Medulla oblongata (tissue), 1 donor: Measurements from ENCODE around the gene TRIM67.
A peak's percentile ranks its signal among the peaks of the same experiment; 100 is the strongest.
"Not testable (repeated sequence)": the region's sequence is repeated elsewhere in the genome, so short reads cannot be mapped to it uniquely, and the experiment has no call there.

Experiments used
- DNase-seq: peaks from one replicate; pipeline ENCODE4 v3.0.0-alpha.2; 2015; ENCODE audit errors: extremely low spot score

The TRIM67 gene

DNA sequence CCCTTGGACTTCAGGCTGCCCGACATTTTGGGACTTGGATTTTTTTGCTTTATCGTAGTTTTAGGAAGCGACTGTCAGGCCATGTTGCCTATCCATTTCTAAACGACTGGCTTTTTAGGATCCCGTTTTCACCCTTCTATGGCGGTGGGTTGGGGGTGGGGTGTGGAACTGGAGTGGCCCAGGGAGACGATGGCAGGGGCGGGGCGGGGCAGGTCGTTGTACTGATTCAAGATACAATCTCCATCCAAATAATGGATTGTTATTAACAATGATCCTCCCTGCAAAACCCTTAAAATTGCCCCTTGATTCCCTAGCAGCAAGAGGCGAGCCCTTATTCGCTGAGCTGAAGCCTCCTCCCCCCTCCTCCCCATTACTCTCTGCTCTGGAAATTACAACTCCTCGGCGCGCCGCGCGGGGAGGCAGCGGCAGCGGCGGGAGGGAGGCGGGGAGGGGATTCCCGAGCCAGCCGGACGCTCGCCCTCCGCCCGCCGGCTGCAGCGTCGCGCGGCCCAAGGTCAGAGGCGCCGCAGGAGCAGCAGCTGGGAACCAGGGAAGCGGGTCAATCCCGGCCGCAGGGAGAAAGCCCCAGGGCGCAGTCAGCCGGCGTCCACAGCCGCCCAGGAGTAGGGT lies at the start of gene TRIM67:
Gene TRIM67, plus strand, starts transcription at position 392 of the 630 bp plus-strand sequence. CDS start 912 bp downstream, outside the sequence.
- DNase-seq: peak; percentile 18

DNA sequence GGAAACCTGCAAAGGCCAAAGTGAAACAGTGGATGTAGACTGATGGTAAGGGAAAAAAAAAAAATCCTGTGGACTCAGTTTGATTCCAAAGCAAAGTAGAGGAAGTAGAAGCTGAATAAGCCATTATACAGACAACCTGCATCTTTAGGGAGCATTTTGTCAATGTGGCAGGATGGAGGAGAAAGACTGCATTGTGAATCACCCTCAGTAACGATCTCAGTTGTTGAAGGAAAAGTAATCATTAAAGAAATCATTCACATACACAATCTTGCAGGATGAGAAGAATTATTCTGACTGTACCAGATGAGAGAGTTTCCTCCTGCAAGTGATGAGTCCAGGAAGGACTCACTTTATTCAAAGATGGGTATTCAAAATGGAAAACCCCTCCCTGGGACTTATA lies 45.1 kb upstream of the TRIM67 start:
- DNase-seq: no peak

DNA sequence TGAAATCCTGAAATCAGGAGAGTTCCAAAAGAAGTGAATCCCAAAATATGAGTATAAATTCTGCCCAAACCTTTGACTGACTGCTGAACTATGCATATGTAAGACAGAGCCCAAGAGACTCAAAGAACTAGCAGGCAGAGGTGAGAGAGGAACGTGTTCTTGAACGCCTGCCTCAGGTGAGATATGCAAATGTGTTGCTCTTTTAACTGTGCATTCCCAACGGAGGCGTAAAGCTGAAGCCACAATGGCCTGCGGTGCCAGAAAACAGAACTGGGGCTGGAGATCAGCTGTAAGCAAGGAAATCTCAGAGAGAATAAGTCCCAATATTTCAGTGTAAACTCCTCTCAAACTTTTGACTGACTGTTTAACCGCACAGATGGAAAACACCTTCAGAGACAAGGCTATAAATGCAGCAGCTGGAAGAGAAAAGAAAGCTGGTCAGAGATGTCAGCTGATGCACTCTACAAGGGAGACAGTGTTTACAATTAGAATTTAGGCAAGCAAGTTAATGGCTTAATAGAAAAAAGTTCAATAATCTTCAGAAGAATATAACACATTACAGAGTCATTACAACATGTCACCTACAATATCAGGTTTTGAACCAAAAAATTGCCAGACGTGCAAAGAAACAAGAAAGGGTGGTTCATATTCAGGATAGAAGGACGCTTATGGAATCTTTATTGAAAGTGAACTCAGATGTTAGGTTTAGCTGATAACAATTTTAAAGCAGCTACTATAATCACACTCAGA lies 43.0 kb upstream of the TRIM67 start:
- DNase-seq: no peak

DNA sequence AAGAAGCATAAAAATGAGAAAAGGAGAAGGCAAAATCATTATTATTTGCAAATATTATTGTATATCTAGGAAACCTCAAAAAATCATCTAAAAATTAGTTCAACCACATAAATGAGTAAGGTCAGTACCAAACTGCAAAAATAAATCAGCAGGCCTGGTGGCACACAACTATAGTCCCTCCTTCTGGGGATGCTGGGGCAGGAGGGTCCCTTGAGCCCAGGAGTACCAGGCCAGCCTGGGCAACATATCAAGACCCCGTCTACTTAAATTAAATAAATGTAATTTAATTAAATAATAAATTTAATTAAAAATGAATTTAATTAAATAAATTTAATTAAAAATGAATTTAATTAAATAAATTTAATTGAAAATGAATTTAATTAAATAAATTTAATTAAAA lies 40.3 kb upstream of the TRIM67 start:
- no peak for DNase-seq

DNA sequence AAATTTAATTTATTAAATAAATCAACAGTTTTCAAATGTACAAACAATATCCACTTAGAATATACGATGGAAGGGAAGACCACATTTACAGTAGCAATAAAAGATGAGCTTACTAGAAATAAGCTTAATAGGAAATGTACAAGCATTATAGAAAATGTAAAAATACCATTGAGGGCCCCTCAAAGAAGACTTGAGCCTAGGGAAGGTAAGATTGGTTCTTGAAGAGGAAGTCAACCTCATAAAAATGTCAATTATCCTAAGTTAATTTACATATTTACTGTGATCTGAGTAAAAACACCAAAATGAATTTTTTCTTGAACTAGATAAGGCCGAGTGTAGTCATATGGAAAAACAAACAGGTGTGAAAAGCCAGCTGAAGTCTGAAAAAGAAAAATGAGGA lies 39.7 kb upstream of the TRIM67 start:
- no peak for DNase-seq

DNA sequence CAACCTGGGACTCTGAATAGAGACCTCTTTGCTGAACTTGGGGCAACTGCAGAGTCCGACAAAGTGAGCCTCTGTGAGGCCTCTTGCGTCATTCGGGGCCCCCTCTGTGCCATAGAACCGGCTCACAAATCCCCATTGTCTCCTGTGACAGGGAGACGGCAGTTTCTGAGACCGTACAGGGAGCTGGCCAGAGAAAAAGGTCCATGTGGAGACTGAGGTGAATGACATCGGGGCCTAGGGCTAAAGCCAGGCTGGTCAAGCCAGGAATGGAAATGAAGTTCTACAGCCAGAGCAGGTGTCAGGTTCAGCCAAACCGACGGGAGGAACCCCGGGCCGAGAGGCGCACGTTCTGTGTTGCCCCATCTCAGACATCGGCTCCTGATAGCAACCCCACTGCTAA lies 37.1 kb upstream of the TRIM67 start:
- peak; percentile 69 for DNase-seq

DNA sequence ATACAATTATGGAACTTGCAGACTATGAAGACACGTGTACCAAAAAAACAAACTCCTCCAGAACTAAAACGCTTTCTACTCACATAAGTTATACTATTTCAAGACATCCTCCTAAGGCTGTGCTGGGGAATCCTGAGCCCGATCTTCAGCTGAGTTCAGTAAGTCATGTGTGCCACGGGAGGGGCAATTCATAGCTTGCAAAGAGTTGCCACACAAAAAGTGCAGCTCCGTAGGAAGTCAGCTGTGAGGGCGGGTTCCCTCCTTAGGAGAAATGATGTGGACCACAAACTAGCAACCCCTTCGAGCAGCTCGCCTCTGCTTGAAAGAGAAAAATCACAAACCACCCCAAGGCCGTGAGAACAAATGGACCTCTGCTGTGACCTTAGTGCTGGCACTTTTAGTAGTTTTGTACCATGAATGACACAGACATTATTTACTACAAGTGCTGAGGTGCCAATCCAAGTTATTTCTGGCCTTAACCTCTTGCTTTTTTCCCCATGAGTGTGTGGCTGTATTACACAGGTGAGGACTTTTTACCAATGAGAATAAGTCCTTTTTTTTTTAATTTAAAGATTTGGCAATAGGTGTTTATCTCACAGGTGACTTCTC lies 35.8 kb upstream of the TRIM67 start:
- DNase-seq: no peak

DNA sequence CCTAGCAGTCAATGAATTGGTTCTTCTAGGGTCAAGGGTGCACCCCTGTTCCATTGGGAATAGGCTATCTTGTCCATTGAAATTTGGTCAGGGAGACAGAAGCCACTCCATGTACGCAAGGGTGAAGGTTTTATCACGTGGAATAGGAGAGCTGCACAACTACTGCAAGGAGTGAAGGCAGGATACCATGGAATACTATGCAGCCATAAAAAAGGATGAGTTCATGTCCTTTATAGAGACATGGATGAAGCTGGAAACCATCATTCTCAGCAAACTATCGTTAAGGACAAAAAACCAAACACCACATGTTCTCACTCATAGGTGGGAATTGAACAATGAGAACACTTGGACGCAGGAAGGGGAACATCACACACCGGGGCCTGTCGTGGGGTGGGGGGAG lies 34.8 kb upstream of the TRIM67 start:
- not testable (repeated sequence) for DNase-seq

DNA sequence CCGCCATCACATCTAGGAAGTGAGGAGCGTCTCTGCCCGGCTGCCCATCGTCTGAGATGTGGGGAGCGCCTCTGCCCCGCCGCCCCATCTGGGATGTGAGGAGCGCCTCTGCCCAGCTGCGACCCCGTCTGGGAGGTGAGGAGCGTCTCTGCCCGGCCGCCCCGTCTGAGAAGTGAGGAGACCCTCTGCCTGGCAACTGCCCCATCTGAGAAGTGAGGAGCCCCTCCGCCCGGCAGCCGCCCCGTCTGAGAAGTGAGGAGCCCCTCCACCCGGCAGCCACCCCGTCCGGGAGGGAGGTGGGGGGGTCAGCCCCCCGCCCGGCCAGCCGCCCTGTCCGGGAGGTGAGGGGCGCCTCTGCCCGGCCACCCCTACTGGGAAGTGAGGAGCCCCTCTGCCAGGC lies 33.4 kb upstream of the TRIM67 start:
- DNase-seq: not testable (repeated sequence)

DNA sequence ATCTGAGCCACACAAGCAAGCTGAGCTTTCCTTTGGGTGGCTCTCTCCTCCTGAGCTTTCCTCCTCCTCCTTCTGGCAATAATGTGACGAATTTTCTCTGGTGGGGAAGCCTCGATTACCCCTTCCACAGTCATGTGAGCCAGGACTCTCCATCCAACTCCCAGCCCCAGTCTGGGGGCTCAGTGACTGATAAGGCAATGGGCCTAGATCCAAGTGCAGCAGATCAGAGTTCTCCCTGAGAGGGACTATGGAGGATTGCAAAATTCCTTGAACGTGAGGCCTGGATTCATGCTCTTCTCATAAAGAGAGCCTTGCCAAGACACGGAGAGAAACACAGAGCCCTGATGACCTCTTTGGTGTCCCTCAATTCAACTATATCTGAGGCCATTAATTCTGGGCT lies 31.3 kb upstream of the TRIM67 start:
- DNase-seq: no peak

DNA sequence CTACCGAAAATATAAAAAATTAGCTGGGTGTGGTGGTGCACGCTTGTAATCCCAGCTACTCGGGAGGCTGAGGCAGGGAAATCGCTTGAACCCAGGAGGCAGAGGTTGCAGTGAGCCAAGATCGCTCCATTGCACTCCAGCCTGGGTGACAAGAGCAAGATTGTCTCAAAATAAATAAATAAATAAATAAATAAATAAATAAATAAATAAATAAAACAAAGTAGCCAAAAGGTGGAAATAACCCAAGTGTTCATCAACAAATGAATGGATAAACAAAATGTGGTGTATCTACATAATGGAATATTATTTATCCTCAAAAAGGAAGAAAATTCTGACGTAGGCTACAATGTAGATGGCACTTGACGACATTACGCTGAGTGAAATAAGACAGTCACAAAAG lies 29.3 kb upstream of the TRIM67 start:
- DNase-seq: not testable (repeated sequence)

DNA sequence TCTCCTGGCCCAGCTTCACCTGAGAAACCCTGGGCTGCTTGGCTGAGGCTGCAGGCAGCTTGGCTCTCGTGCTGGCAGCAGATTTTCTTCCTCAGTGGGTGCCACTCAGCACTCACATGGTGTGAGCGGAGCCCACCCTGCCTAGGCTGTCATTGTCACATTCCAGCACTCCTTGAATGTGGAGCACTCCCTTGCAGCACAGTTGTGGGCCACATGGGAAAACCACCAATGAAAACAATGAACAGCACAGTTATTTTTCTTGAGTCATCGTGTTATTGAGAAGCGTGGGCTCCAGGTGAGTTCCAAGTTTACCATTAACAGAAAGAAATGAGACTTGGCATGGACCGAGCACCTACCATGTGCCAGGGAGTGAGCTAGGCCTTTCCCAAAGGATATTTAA lies 27.2 kb upstream of the TRIM67 start:
- DNase-seq: no peak

DNA sequence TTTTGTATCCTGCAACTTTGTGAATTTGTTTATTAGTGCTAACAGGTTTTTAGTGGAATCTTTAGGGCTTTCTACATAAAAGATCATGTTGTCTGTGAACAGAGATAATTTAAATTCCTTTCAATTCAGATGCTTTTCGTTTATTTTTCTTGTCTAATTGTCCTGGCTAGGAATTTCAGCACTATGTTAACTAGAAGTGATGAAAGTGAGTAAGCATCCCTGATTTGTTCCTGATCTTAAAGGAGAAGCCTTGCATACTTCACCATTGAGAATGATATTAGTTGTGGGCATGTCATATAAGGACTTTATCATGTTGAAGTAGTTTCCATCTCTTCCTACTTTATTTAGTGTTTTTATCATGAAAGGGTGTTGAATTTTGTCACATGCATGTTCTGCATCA lies 23.6 kb upstream of the TRIM67 start:
- no peak for DNase-seq

DNA sequence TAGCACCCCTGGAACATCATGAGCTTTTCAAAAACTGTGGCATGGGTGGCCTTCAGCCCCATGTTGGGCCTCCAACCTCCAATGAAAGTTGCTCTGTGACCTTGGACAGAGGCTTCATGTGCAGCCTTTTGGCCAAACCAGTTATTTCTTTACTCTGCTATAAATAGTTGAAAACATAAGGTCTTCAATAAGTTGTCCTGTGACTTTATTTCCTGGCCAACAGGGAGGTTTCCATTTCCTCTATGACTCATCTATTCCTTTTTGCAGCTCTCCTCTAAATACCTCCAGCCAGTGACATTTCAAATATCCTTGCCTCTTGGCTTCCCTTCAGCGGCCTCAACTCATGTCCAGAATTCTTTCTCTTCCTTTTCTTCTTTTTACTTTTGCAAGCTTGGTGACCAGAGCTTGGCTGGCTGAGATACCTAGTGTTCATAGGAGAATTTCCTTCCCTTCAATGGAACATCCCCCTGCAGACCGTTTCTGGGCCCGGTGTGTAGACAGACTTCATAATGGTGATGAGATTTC lies 22.7 kb upstream of the TRIM67 start:
- no peak for DNase-seq

DNA sequence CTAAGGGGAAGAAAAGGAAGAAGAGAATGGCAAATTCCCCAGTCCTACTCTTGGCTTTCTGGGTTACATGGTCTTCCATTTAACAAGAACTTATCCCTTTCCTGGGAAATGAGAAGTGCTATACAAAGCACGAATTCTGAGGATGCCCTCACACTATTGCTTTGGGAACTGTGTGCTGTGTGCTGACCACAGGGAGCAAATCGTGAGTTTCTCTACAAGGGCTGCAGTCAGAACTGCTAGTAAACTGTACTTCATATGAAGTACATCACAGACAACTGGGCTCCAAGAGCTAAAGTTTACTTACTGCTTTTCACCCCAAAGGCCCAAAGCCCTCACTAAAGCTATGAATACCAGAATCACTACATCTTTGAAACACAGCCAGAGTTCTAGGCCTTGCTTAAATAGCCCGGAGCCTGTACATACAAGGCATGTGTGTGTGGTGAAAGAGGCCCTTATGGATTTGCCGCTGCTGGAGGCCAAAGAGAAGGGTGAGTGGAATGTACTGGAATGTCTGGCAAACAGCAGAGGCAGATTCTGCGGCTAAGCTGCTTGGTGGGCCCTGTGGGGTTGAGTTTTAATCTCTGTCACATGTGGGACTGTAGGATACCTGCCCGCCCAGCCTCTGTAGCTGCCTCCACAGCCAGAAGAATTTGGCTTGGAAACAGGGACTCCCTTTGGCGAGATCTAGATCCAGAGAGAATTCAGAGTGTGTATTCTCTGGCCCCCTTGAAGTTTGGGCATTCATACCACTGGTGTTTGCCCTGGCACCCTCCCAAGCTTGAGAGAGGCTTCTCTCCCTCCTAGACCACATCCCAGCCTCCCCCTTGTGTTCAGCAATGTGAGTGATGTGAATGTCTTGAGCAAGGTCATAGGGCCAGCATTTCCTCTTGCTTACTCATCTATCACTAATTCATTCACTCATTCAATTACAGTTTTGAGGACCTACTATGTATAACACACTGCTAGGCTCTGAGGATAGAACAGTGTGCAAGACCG lies 21.9 kb upstream of the TRIM67 start:
- DNase-seq: no peak

DNA sequence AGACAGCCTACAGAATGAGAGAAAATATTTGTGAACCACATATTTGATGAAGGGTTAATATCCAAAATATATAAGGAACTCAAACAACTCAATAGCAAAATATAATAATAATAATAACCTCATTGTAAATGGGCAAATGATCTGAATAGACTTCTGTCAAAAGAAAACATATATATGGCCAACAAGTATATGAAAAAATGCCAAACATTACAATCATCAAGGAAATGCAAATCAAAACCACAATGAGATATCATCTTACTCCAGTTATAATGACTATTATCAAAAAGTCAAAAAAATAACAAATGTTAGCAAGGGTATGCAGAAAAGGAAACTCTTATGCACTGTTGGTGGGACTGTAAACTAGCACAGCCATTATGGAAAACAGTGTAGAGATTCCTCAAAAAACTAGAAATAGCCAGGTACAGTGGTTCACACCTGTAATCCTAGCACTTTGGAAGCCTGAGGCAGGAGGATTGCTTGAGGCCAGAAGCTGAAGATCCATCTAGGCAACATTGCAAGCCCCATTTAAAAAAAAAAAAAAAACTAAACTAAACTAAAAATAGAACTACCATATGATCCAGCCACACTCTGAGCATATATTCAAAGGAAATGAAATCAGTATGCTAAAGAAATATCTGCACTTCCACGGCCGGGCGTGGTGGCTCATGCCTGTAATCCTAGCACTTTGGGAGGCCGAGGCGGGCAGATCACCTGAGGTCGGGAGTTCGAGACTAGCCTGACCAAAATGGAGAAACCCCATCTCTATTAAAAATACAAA lies 17.3 kb upstream of the TRIM67 start:
- DNase-seq: no peak

DNA sequence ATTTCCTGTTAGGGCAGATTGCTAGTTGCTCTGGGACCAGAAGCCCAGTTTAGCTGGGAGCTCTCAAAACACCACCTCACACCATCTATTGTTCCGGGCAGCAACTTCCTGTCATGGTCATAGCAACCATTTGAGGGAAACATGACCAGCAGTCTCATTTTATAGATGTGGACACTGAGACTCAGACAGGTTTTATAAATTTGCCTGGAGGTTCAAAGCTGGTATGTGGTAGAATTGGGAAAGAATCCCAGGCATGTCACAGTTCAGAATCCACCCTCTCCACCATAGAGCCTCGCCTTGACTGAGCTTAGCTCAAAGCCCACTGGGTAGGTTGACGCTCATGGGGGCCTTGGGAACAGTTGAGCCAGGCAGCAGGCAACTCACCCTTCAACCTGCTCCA lies 14.0 kb upstream of the TRIM67 start:
- no peak for DNase-seq

DNA sequence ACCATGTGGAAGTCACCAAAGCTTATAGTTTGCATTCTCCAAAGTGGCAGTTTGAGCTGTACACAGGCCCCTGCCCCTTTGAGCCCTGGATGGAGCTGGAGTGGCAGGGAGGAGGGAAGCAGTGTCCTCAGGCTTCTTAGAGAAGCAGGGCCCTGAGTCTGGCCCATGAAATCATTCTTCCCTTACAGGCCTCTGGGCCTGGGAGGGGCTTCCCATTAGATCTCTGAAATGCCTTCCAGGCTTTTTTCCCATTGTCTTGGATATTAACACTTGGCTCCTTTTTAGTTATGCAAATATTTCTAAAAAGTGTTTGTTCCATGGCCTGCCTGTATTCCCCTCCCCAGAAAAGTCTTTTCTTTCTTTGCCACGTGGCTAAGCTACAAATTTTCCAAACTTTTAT lies 10.0 kb upstream of the TRIM67 start:
- no peak for DNase-seq

DNA sequence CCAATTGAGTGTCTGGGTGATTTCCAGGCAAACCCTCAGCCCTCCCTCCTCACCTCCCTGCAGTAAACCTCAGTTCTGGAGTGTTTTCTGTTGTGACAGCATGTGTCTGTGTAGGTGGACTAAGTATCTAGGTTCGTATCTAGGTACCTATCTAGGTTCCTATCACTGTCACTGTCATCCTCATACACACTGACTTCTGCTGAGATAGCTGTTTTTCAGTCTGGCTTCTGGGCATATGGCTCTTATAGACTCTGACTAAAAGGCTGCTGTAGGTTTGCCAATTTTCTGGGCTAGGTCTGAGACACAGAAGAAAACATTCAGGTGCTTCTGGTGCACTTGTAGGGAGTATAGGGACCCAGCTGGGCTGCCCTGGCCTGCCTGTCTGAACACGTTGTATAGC lies 8.1 kb upstream of the TRIM67 start:
- no peak for DNase-seq

DNA sequence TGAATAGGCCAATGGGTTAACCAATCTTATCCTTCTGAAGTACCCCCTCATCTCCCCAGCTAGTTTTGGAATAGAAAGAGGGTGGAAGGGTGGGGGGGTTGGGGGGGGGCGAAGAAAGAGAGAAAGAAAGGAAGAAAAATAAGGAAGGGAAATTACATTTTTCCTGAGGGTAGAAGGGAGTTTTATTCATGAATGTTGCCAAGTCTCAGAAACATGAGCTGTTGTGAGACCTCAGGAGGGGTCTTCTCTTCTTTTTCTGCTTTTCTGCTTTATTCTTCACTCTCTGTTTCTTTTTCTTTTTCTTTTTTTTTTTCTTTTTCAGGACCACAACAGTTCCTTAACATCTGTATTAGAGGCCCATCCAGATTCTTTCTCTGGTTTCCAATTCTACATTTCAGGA lies 6.0 kb upstream of the TRIM67 start:
- DNase-seq: no peak

DNA sequence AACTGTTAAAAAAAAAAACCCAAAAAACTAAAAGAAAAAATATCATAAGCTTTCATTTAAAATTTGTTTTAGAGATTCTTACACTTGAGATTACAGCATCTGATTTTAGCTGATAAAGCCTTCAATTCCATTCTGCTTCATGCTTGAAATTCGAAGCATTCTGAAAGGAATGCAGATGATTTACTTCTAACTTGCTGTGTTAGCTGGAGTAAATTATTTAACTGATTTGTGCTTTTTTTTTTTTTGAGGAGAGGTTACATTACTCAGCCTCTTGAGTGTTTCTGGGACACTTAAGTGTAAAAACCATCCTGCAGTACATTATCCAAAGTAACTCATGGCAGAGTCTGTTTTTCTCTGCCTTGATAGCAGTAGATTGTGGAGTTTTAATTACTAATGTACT lies 4.5 kb upstream of the TRIM67 start:
- no peak for DNase-seq
